ENCODE measurements around the gene PREX1.
A peak's percentile ranks its signal among the peaks of the same experiment; 100 is the strongest.

The PREX1 gene

GRCh38 chr20:48723308-48724264 is 104.2 kb downstream of the PREX1 start:
- TF ChIP-seq CTCF (IDR thresholded peaks at IDR 0.05; ENCODE audit: low read depth, low read length, missing control alignments) = peak; percentile 36
- Histone ChIP-seq H3K27me3 (replicated peaks) (no peaks in the 10 kb centered on the region), H3K36me3 (replicated peaks) (peaks cover 3% of the 10 kb centered on the region), H3K27ac (peak overlapping the region; percentile 69), H3K4me3 (ENCODE audit: low read depth, low read length) (no peak overlapping the region)
- DNase-seq = peak; percentile 55
- in situ Hi-C loops (cut with HindIII; ENCODE audit: low pct_ligation_motif_present, low sequenced_read_pairs) = no loop called here

- in situ Hi-C loops (cut with HindIII; ENCODE audit: low pct_ligation_motif_present, low sequenced_read_pairs) = no loop called here
- Histone ChIP-seq H3K4me3 (ENCODE audit: low read depth, low read length) (no peak overlapping the region), H3K36me3 (replicated peaks) (peaks cover 3% of the 10 kb centered on the region), H3K27ac (peak overlapping the region; percentile 69), H3K27me3 (replicated peaks) (no peaks in the 10 kb centered on the region)
- peak; percentile 50 for DNase-seq
- no peak for TF ChIP-seq CTCF (IDR thresholded peaks at IDR 0.05; ENCODE audit: low read depth, low read length, missing control alignments)
Observed at GRCh38 chr20:48722737-48723191, 105.0 kb downstream of the PREX1 start.

- in situ Hi-C loops (cut with HindIII; ENCODE audit: low pct_ligation_motif_present, low sequenced_read_pairs) = no loop called here
- Histone ChIP-seq H3K36me3 (replicated peaks) (peaks cover 3% of the 10 kb centered on the region), H3K4me3 (ENCODE audit: low read depth, low read length) (no peak overlapping the region), H3K27me3 (replicated peaks) (no peaks in the 10 kb centered on the region), H3K27ac (peak overlapping the region; percentile 69)
- DNase-seq = peak; percentile 88
- TF ChIP-seq CTCF (IDR thresholded peaks at IDR 0.05; ENCODE audit: low read depth, low read length, missing control alignments) = no peak
Observed at GRCh38 chr20:48722002-48722731, 105.6 kb downstream of the PREX1 start.

- H3K4me3 ChIP-seq (ENCODE audit: low read depth, low read length) = no peak overlapping the region
- H3K27me3 ChIP-seq (replicated peaks) = no peaks in the 10 kb centered on the region
- H3K27ac ChIP-seq = peak overlapping the region; percentile 69
- no peak for TF ChIP-seq CTCF (IDR thresholded peaks at IDR 0.05; ENCODE audit: low read depth, low read length, missing control alignments)
- no peak for DNase-seq
- peaks cover 3% of the 10 kb centered on the region for H3K36me3 ChIP-seq (replicated peaks)
- in situ Hi-C loops (cut with HindIII; ENCODE audit: low pct_ligation_motif_present, low sequenced_read_pairs) = no loop called here
Observed at GRCh38 chr20:48721324-48722001, 106.3 kb downstream of the PREX1 start.

- TF ChIP-seq CTCF (IDR thresholded peaks at IDR 0.05; ENCODE audit: low read depth, low read length, missing control alignments) = no peak
- Histone ChIP-seq H3K4me3 (ENCODE audit: low read depth, low read length) (no peak overlapping the region), H3K27ac (no peak overlapping the region), H3K27me3 (replicated peaks) (no peaks in the 10 kb centered on the region), H3K36me3 (replicated peaks) (peaks cover under 1% of the 10 kb centered on the region)
- DNase-seq = no peak
- in situ Hi-C loops (cut with HindIII; ENCODE audit: low pct_ligation_motif_present, low sequenced_read_pairs) = no loop called here
Observed at GRCh38 chr20:48720256-48720985, 107.4 kb downstream of the PREX1 start.
